Heart left ventricle (tissue), 13 donors: ENCODE measurements around the gene CDKL5.

Source experiments
- POLR2A ChIP-seq, 2 donors: fragments of 450-650 bp; IDR thresholded peaks; one replicate each; pipeline ENCODE4 v1.6.1; 2017; ENCODE audit warnings: antibody characterized with exemption in 2 of 2, mild to moderate bottlenecking in 2 of 2, moderate library complexity in 2 of 2
- TF ChIP-seq, protein P1 (sequence below), 12 donors: fragments of 200-600 bp; sonication (generic) in 4 of 12; IDR thresholded peaks; one replicate each; pipeline versions ENCODE4 v1.5.0 to v1.8.0; 2018 to 2022; ENCODE audit warnings: antibody characterized with exemption in 12 of 12, mild to moderate bottlenecking in 5 of 12
- donor health status: ischemic (EF 13 %, LVEDD 7.1; RV severe dilation, severe dysfunction).
- donor health status: DM: no; HTN: yes; CAD: no.
- donor health status: DM: no; HTN: no; CAD: no.
- donor health status: ischemic (EF 25% LVEDD 6.9; RV normal size, moderate dysfunction).
- donor health status: ischemic (EF 25% LVEDD 5.7; RV mildly dilated, moderate dysfunction).
- donor health status: ischemic (EF 35%, LVEDD 5.7; RV mildly dilated, moderate dysfunction).
- donor health status: nonischemic (EF 11% LVEDD 7.7; RV severe dilation, severe dysfunction).
- donor health status: DM: yes; HTN: yes; CAD: no.
- donor health status: PGD.
- donor health status: ischemic (EF 29% LVEDD 5.4; RV normal size, mild dysfunction).
- donor health status: nonischemic (EF 23%, LVEDD 6.1; RV moderate dilation, normal function).

DNA sequence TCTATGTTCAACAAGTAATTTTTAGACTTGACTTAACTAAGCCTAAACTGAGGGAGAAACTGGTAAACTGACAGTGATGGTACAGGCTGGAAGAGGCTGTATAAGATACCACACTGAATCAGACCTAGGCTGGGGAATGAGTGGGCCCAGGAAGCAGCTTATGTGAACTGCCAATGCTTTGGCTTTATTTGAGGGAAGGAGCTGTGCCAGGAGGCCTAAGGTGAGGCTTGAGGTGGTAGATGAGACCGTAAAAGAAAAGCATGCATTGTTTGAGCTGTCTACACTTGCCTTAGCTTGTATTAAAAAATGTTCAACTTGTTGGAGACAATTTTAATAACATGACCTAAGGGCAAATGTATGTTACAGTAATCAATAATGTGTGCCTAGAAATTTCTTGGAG, 150.3 kb downstream of the CDKL5 start:
- TF ChIP-seq, protein P1, sequence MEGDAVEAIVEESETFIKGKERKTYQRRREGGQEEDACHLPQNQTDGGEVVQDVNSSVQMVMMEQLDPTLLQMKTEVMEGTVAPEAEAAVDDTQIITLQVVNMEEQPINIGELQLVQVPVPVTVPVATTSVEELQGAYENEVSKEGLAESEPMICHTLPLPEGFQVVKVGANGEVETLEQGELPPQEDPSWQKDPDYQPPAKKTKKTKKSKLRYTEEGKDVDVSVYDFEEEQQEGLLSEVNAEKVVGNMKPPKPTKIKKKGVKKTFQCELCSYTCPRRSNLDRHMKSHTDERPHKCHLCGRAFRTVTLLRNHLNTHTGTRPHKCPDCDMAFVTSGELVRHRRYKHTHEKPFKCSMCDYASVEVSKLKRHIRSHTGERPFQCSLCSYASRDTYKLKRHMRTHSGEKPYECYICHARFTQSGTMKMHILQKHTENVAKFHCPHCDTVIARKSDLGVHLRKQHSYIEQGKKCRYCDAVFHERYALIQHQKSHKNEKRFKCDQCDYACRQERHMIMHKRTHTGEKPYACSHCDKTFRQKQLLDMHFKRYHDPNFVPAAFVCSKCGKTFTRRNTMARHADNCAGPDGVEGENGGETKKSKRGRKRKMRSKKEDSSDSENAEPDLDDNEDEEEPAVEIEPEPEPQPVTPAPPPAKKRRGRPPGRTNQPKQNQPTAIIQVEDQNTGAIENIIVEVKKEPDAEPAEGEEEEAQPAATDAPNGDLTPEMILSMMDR (IDR thresholded peaks at IDR 0.05) = no peak
- TF ChIP-seq POLR2A (IDR thresholded peaks at IDR 0.05) = no peak
